Lung (tissue), 12 donors: ENCODE results near the gene TAX1BP1. TPM values are rescaled to one million over a fixed set of nuclear protein-coding genes. Genes with fewer than 3 reads are reported as not detected.

Experiments used
- ATAC-seq: fragments of 200-7000 bp; cut with Tn5 transposase; one replicate; pipeline ENCODE4 v1.9.1; 2020; ENCODE audit warnings: moderate number of reproducible peaks; ENCODE audit not compliant: insufficient read depth, low FRiP score
- DNase-seq, 3 donors: peaks; one replicate each; pipeline ENCODE4 v3.0.0-alpha.2; 2013 to 2017
- H3K27ac ChIP-seq, 2 donors: one replicate each; pipeline ENCODE4 v1.5.1; 2013; ENCODE audit warnings: mild to moderate bottlenecking in 2 of 2, moderate library complexity in 2 of 2, control low read depth in 1 of 2, inconsistent platforms in 1 of 2, low read depth in 1 of 2, low read length in 1 of 2
- H3K27me3 ChIP-seq, 3 donors: one replicate each; pipeline ENCODE4 v1.5.1; 2013; ENCODE audit warnings: low read length in 2 of 3; ENCODE audit not compliant: control insufficient read depth in 3 of 3, insufficient read depth in 3 of 3
- H3K36me3 ChIP-seq, 4 donors: one replicate each; pipeline ENCODE4 v1.5.1; 2013; ENCODE audit warnings: low read length in 4 of 4, mild to moderate bottlenecking in 1 of 4, moderate library complexity in 1 of 4; ENCODE audit not compliant: control insufficient read depth in 4 of 4, insufficient read depth in 4 of 4
- H3K4me1 ChIP-seq, 5 donors: one replicate each; pipeline ENCODE4 v1.5.1; 2013; ENCODE audit warnings: low read length in 5 of 5, mild to moderate bottlenecking in 2 of 5, moderate library complexity in 1 of 5; ENCODE audit not compliant: control insufficient read depth in 5 of 5, insufficient read depth in 5 of 5
- H3K4me3 ChIP-seq: one replicate; pipeline ENCODE4 v1.5.1; 2013; ENCODE audit warnings: mild to moderate bottlenecking, control low read depth, moderate library complexity
- H3K9ac ChIP-seq, 2 donors: one replicate each; pipeline ENCODE4 v1.5.1; 2013; ENCODE audit warnings: low read length in 2 of 2, control low read depth in 1 of 2; ENCODE audit not compliant: insufficient read depth in 1 of 2
- H3K9me3 ChIP-seq, 4 donors: one replicate each; pipeline ENCODE4 v1.5.1; 2013; ENCODE audit warnings: low read length in 3 of 4, mild to moderate bottlenecking in 1 of 4, moderate library complexity in 1 of 4; ENCODE audit not compliant: control insufficient read depth in 4 of 4, insufficient read depth in 3 of 4
- WGBS, 2 donors: extraction: QIAGEN DNeasy Blood & Tissue Kit; methylation state at CpG; one replicate each; pipeline ENCODE4 v1.1.7; 2013; 5-methylcytosine and 5-hydroxymethylcytosine counted together
- polyA plus RNA-seq, 2 donors: library from polyadenylated mRNA; stranded (reverse); fragments of 200-250 nt; gene quantifications; one replicate each; pipeline ENCODE4 v1.2.1, GENCODE V29; 2013
- total RNA-seq, 2 donors: library from RNA; depleted of rRNA in 1 of 2; stranded (reverse); fragments of >200 nt in 1 of 2; gene quantifications; one replicate each; pipeline ENCODE4 v1.2.1, GENCODE V29; 2014 to 2021
- TF ChIP-seq, protein P1 (sequence below): IDR thresholded peaks from 2 replicates; pipeline ENCODE4 v1.5.1; 2012; ENCODE audit warnings: mild to moderate bottlenecking; ENCODE audit errors: control extremely low read depth, extremely low read depth
- donor health status: control.
- donor health status: control.
- donor health status: Bipolar disorder and iron deficiency.
- donor health status: healthy.
- donor health status: DM: yes; HTN: yes; CAD: no.

TAX1BP1 gene
- total and polyA plus RNA-seq, 4 donors: 61.4 to 137 (median 83.0) TPM

- 94 to 95% methylated on average over 5 of the region's 5 CpGs for WGBS, 2 donors
- ATAC-seq (no peak), DNase-seq (no peak)
- H3K9ac ChIP-seq: no peak overlapping the region
- no peaks in the 10 kb centered on the region for H3K9me3 ChIP-seq
- TF ChIP-seq, protein P1, sequence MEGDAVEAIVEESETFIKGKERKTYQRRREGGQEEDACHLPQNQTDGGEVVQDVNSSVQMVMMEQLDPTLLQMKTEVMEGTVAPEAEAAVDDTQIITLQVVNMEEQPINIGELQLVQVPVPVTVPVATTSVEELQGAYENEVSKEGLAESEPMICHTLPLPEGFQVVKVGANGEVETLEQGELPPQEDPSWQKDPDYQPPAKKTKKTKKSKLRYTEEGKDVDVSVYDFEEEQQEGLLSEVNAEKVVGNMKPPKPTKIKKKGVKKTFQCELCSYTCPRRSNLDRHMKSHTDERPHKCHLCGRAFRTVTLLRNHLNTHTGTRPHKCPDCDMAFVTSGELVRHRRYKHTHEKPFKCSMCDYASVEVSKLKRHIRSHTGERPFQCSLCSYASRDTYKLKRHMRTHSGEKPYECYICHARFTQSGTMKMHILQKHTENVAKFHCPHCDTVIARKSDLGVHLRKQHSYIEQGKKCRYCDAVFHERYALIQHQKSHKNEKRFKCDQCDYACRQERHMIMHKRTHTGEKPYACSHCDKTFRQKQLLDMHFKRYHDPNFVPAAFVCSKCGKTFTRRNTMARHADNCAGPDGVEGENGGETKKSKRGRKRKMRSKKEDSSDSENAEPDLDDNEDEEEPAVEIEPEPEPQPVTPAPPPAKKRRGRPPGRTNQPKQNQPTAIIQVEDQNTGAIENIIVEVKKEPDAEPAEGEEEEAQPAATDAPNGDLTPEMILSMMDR: no peak
- H3K36me3 ChIP-seq: no peaks in the 10 kb centered on the region
- peaks cover 3 to 21% (median 8%) of the 10 kb centered on the region in 5 donors for H3K4me1 ChIP-seq
- H3K27ac ChIP-seq: no peak overlapping the region
- H3K27me3 ChIP-seq: no peaks in the 10 kb centered on the region
- H3K4me3 ChIP-seq: no peak overlapping the region
Measured at GRCh38 chr7:27870595-27870994, 130.6 kb downstream of the TAX1BP1 start.

GRCh38 chr7:27871086-27871485, 131.1 kb downstream of the TAX1BP1 start:
- H3K4me3 ChIP-seq: no peak overlapping the region
- ATAC-seq (no peak), DNase-seq (no peak)
- H3K4me1 ChIP-seq: peaks cover 3 to 21% (median 8%) of the 10 kb centered on the region in 5 donors
- 87 to 92% methylated on average over 3 of the region's 3 CpGs for WGBS, 2 donors
- H3K27me3 ChIP-seq: no peaks in the 10 kb centered on the region
- no peak overlapping the region for H3K27ac ChIP-seq
- TF ChIP-seq, protein P1: no peak
- H3K36me3 ChIP-seq: no peaks in the 10 kb centered on the region
- H3K9me3 ChIP-seq: no peaks in the 10 kb centered on the region
- no peak overlapping the region for H3K9ac ChIP-seq

GRCh38 chr7:27871866-27872265, 131.9 kb downstream of the TAX1BP1 start:
- Histone ChIP-seq H3K9me3 (no peaks in the 10 kb centered on the region), H3K9ac (no peak overlapping the region), H3K27me3 (no peaks in the 10 kb centered on the region), H3K27ac (no peak overlapping the region), H3K4me1 (peaks cover 2 to 19% (median 8%) of the 10 kb centered on the region in 5 donors), H3K36me3 (no peaks in the 10 kb centered on the region), H3K4me3 (no peak overlapping the region)
- TF ChIP-seq, protein P1: no peak
- ATAC-seq (no peak), DNase-seq (peak in 1 of 3 donors; percentile 37)
- WGBS, 2 donors: 84 to 89% methylated on average over 6 of the region's 6 CpGs
